OCI-LY7 (cell line): ENCODE measurements around the gene OAF.

Experiments
- EZH2phosphoT487 ChIP-seq: fragments of 200-600 bp; sonication (generic); IDR thresholded peaks from 2 replicates; pipeline ENCODE4 v1.6.1; 2018; ENCODE audit warnings: low read depth, borderline replicate concordance, mild to moderate bottlenecking, mixed run types, antibody characterized with exemption, low read length, moderate library complexity, mixed read lengths
- TF ChIP-seq, protein P1 (sequence below): fragments of 200-600 bp; sonication (generic); conservative IDR thresholded peaks from 2 replicates; pipeline ENCODE4 v1.5.1; 2014; ENCODE audit warnings: mild to moderate bottlenecking, antibody characterized with exemption, low read length, moderate library complexity, mixed read lengths

DNA sequence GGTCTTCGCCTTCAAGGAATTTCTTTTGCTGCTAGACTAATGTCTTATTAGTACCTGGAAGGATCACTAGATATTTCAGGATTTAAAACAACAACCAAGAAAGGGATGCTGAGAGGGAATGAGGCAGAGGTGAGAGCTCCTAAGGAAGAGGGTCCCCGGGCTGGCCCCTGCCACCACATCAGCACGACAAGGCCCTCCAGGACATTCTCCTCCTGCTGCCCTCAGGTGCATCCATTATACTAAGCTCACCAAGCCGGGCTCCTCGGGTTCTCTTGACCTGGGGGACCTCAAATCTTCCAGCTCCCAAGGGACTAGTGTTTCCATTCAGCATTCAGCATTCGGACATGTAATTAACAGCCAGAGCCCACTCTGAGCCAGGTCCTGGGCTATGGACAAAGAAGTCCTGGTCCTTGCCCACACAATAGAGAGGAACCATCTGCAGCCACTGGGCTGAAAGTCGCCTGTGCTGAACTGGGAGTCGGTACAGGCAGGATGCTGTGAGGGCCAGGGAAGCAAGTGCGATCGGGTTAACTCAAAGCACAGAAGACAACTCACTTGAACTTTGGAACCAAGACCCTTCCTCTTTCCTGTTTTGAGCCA, 29.4 kb upstream of the OAF start:
- TF ChIP-seq, protein P1, sequence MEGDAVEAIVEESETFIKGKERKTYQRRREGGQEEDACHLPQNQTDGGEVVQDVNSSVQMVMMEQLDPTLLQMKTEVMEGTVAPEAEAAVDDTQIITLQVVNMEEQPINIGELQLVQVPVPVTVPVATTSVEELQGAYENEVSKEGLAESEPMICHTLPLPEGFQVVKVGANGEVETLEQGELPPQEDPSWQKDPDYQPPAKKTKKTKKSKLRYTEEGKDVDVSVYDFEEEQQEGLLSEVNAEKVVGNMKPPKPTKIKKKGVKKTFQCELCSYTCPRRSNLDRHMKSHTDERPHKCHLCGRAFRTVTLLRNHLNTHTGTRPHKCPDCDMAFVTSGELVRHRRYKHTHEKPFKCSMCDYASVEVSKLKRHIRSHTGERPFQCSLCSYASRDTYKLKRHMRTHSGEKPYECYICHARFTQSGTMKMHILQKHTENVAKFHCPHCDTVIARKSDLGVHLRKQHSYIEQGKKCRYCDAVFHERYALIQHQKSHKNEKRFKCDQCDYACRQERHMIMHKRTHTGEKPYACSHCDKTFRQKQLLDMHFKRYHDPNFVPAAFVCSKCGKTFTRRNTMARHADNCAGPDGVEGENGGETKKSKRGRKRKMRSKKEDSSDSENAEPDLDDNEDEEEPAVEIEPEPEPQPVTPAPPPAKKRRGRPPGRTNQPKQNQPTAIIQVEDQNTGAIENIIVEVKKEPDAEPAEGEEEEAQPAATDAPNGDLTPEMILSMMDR: no peak
- TF ChIP-seq EZH2phosphoT487: no peak
